ENCODE results near the gene ZNF581.

Gene ZNF581

DNA sequence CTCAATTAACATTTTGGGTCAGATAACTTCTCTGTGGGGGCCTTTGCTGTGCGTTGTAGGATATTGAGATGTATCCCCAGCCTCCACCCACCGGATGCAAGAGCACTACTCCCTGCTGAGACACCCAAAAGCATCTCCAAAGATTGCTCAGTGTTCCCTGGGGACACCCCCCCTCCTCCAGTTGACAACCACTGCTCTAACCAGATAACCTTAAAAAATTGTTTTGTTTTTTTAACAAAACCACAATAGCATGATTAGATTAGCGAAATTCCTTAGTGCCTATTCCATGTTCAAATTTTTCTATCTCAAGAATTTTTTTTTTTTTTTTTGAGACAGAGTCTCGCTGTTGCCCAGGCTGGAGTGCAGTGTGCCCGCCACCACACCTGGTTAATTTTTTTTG lies 29.0 kb downstream of the ZNF581 start:
- in situ Hi-C loops (cut with HindIII; ENCODE audit: low pct_ligation_motif_present, low pct_unique_long_range_greater_than_20kb, low sequenced_read_pairs), result no loop called here
- DNase-seq, result no peak

- in situ Hi-C loops (cut with HindIII; ENCODE audit: low pct_ligation_motif_present, low pct_unique_long_range_greater_than_20kb, low sequenced_read_pairs), result no loop called here
- DNase-seq, result no peak
Measured at GRCh38 chr19:55673465-55673864, 30.0 kb downstream of the ZNF581 start.

- DNase-seq, result no peak
- in situ Hi-C loops (cut with HindIII; ENCODE audit: low pct_ligation_motif_present, low pct_unique_long_range_greater_than_20kb, low sequenced_read_pairs), result no loop called here
Measured at GRCh38 chr19:55673889-55674288, 30.4 kb downstream of the ZNF581 start.

GRCh38 chr19:55674459-55674840 lies 31.0 kb downstream of the ZNF581 start:
- in situ Hi-C loops (cut with HindIII; ENCODE audit: low pct_ligation_motif_present, low pct_unique_long_range_greater_than_20kb, low sequenced_read_pairs), result no loop called here

GRCh38 chr19:55674841-55675660 lies 31.6 kb downstream of the ZNF581 start, which contains the start of gene EPN1:
EPN1 (plus strand) TSS chr19:55675226; CDS start chr19:55678628, 3,402 bp downstream.
- in situ Hi-C loops (cut with HindIII; ENCODE audit: low pct_ligation_motif_present, low pct_unique_long_range_greater_than_20kb, low sequenced_read_pairs), result no loop called here

More at GRCh38 chr19:55674459-55674840, 31.0 kb downstream of the ZNF581 start:
- no peak for DNase-seq

GRCh38 chr19:55675661-55676354 lies 32.4 kb downstream of the ZNF581 start:
- no peak for DNase-seq
- in situ Hi-C loops (cut with HindIII; ENCODE audit: low pct_ligation_motif_present, low pct_unique_long_range_greater_than_20kb, low sequenced_read_pairs), result no loop called here

More at GRCh38 chr19:55674841-55675660, 31.6 kb downstream of the ZNF581 start, which contains the start of gene EPN1:
- peak; percentile 95 for DNase-seq

DNA sequence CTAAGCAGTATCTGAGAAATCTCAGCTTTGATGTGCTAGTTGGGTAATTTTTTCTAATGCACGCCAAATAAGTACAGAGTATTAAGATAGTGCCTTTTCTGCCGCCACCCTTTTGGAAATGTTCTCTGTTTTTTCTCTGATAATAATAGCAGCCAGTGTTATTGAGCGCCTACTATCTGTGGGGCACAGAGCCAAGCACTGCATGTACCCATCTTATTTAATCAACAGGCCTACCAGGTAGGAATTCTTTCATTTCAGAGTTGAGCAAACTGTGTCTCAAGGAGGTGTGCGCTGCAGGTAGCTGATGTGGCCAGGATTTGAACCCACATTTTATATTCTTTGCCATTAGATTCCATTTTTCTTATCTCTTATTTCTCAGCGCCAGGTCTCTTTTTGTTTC lies 32.9 kb downstream of the ZNF581 start:
- in situ Hi-C loops (cut with HindIII; ENCODE audit: low pct_ligation_motif_present, low pct_unique_long_range_greater_than_20kb, low sequenced_read_pairs), result no loop called here
- DNase-seq, result no peak

- in situ Hi-C loops (cut with HindIII; ENCODE audit: low pct_ligation_motif_present, low pct_unique_long_range_greater_than_20kb, low sequenced_read_pairs), result no loop called here
Measured at GRCh38 chr19:55676889-55677505, 33.5 kb downstream of the ZNF581 start.

GRCh38 chr19:55677572-55678028 lies 34.2 kb downstream of the ZNF581 start:
- in situ Hi-C loops (cut with HindIII; ENCODE audit: low pct_ligation_motif_present, low pct_unique_long_range_greater_than_20kb, low sequenced_read_pairs), result no loop called here
- no peak for DNase-seq

More at GRCh38 chr19:55676889-55677505, 33.5 kb downstream of the ZNF581 start:
- no peak for DNase-seq

DNA sequence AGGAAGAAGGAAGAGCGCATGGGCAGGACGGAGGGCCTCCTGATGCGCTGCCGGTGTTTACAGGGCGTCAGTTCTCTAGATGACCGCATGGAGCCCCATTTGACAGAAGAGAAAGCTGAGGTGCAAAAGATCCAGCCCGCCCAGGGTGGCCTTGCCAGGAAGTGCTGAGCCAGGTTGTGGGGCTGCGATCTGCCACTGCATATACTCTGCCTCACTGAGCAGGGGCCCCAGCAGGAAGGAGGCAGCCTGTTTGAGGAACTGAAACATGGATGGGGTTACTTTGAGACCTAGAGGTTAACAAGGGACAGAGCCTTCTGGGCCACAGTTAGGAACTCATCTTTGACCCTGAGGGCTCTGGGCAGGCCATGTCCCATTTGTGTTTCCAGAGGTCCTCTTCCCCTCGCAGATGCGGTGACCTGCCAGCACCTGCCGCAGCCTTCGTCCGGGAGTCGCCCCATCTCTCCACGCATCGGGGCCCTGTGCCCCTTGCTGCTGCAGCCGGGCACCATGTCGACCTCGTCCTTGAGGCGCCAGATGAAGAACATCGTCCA lies 34.7 kb downstream of the ZNF581 start:
- DNase-seq, result no peak

DNA sequence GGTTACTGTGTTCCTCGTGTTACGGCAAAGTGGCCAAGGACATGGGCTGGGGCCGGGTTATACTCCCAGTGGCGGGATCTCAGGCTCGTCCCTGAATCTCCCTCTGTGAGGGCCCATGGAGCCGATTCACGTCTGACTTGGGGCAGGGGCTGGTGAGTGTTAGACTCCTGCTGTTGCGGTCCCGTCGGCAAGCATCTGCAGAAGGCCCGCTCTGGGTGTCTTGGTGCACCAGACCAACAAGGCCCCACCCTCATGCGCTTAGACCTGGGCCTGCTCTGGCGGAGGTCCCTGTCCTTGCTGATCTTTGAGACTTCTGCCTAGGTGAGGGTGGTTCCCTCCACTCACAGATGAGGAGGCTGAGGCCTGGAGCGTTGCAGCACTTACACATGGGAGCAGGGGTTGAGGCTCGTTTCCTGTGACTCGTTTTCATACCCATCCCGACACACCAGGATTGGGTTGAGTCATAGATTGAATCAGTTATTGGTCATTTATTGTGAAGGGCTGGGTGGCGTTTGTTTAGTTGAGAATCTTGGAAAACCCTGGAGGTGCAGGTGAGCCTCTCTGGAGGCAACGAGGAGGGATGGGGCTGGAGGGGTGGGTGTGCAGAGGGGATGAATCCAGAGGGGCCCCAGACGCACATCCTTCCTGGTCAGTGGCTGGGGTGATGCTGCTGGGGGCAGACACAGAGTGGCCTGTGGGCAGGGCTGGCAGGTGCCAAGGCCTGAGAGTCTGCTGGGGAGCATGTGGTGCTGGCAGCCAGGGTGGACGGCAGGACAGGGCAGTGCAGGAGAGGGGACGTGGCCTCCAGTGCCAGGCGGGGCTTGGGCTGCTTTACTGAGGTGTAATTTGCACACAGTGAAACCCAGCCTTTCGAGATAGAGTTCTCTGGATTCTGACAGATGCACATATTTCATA lies 36.2 kb downstream of the ZNF581 start:
- in situ Hi-C loops (cut with HindIII; ENCODE audit: low pct_ligation_motif_present, low pct_unique_long_range_greater_than_20kb, low sequenced_read_pairs), result no loop called here
- DNase-seq, result peak; percentile 47

More for the DNA sequence above, 34.7 kb downstream of the ZNF581 start:
- in situ Hi-C loops (cut with HindIII; ENCODE audit: low pct_ligation_motif_present, low pct_unique_long_range_greater_than_20kb, low sequenced_read_pairs), result no loop called here

DNA sequence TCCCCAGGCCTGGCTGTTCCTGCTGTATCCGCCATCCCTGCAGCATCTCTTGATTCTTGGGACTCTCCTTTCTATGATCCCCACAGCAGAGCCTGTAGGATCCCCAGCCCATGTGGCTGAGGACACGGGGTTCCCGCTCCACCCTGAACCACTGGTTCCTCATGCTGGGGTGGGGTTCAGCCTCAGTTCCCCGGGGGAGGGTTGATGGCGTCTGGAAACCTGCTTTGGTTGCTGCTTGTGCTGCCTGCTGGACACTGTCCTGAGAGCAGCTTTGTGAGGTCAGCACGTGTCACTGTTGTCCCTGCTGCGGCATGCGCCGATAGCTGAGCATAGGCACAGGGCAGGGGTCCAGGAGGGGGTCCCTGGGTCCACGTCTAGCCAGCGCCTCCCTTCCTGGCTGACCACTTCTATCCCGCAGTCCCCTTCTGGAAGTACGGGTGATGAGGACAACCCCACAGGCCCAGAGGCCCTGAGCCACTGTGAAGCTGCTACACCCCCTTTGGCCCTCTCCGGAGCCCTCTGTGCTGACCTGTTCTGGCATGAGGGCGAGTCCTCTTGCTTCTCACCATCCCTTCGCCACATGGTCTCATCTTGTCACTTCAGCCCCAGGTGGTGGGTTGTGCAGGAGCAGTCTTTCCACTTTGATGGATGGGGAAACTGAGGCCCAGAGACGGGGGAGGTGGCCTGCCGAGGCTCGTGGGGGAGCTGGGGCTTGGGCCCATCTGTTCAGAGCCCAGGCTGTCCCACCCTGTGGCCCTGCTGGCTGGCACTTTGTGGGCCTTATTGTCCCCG lies 37.1 kb downstream of the ZNF581 start:
- no peak for DNase-seq
- in situ Hi-C loops (cut with HindIII; ENCODE audit: low pct_ligation_motif_present, low pct_unique_long_range_greater_than_20kb, low sequenced_read_pairs), result no loop called here

DNA sequence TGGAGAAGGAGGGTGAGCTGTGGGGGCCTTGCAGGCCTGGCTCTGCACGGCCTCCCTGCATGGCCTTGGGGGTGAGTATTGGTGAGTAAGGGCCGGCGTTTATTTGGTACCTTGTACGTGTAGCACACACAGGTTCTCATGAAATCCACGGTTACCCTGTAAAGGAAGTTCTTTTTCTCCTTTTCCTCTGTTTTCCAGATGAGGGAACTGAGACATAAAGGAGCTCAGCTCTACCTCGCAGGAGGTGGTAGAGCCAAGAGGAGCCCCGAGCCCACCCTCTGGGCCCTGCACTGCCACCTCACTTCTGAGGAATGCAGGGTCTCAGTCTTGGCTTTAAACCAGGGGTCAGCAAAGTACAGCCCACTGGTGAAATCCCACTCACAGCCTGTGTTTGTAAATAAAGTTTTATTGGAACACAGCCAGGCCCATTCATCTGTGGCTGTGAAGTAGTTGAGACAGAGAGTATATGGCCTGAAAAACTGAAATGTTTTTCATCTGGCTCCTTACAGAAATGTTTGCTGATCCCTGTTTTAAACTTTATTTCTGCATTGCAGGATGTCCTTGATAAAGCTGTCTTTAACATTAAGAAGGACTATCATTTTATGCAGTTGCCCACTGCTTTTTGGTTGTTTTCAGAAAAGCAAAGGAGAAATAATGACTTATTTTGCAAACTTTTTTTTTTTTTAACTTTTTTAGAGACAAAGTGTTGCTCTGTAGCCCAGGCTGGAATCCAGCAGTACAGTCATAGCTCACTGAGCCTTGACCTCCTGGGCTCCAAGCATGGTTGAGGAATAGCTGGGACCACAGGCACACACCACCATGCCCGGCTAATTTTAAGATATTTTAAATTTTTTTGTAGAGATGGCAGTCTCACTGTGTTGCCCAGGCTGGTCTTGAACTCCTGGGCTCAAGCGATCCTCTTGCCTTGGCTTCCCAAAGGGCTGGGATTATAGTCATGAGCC lies 38.0 kb downstream of the ZNF581 start:
- in situ Hi-C loops (cut with HindIII; ENCODE audit: low pct_ligation_motif_present, low pct_unique_long_range_greater_than_20kb, low sequenced_read_pairs), result no loop called here
- peak; percentile 75 for DNase-seq

DNA sequence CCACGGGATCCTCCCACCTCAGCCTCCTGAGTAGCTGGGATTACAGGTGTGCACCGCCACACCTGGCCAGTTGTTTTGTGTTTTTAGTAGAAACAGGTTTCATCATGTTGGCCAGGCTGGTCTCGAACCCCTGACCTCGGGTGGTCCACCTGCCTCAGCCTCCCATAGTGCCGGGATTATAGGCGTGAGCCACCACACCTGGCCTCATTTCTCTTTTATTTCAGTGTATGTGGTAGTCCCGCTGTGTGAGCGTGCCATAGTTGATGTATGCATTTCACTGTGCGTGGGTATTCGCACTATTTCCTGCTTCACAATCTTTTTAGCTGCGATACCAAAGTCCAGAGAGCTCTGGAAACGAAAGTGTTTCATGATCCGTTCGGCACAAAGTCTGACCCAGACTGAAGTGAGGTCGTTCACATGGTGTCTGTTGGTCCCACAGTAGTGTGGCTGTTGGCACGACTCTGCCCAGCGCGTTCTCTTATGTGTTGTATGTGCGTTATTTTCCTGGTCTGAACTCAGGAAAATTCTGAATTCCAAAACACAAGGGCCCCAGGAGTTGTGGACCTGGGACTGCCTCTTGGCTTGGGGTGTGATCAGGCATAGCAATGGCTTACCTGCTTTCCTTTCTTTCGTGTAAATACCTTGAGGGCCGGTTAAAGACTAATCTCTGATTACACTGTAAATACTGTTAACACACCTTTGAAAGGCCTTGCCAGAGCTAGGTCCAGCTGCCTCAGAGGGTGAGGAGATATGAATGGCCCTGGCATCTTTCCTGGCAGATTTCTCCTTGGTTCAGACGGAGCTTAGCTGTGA lies 40.2 kb downstream of the ZNF581 start:
- in situ Hi-C loops (cut with HindIII; ENCODE audit: low pct_ligation_motif_present, low pct_unique_long_range_greater_than_20kb, low sequenced_read_pairs), result no loop called here
- no peak for DNase-seq

DNA sequence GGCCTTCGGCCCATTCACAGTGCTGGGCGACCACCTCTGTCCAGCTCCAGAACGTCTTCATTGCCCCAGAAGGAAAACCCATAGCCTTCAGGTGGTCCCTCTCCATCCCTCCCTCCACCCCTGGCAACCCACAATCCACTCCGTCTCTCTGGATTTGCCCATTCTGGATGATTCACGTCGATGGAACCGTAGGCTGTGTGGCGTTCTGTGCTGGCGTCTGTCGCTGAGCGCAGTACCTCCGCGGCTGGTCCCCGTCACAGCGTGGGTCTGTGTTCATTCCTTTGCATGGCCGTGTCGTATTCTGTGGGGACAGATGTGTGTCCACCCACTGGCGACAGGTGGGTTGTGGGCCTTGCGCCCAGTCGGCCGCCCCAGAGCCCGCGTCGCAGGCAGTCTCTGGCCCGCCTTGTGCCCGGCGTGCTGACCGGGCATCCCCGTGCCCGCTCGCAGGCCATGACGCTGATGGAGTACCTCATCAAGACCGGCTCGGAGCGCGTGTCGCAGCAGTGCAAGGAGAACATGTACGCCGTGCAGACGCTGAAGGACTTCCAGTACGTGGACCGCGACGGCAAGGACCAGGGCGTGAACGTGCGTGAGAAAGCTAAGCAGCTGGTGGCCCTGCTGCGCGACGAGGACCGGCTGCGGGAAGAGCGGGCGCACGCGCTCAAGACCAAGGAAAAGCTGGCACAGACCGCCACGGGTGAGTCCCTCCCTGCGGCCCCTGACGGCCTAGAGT lies 41.7 kb downstream of the ZNF581 start:
- in situ Hi-C loops (cut with HindIII; ENCODE audit: low pct_ligation_motif_present, low pct_unique_long_range_greater_than_20kb, low sequenced_read_pairs), result no loop called here
- no peak for DNase-seq

Measured in ACHN (cell line).